Stimulated activated CD4-positive, alpha-beta T cell treated with anti-CD3 and anti-CD28 coated beads, TNF-alpha, amount 100 ng/mL, for 4 hours (primary cell): Measurements from ENCODE around the gene ZCCHC14.
A peak's percentile ranks its signal among the peaks of the same experiment; 100 is the strongest.
"Not testable (repeated sequence)": the region's sequence is repeated elsewhere in the genome, so short reads cannot be mapped to it uniquely, and the experiment has no call there.

Experiments
- DNase-seq, 3 experiments: peaks; one replicate each; pipeline ENCODE4 v3.0.0-alpha.2; 2020; ENCODE audit warnings: low read depth in 3 of 3

Gene ZCCHC14

GRCh38 chr16:87383505-87384161 lies 109.2 kb downstream of the ZCCHC14 start, which contains the start of gene FBXO31:
FBXO31 (minus strand) TSS chr16:87383776; CDS start chr16:87383744, 32 bp downstream.
- DNase-seq: peak; percentile 86 to 91 (median 86)

DNA sequence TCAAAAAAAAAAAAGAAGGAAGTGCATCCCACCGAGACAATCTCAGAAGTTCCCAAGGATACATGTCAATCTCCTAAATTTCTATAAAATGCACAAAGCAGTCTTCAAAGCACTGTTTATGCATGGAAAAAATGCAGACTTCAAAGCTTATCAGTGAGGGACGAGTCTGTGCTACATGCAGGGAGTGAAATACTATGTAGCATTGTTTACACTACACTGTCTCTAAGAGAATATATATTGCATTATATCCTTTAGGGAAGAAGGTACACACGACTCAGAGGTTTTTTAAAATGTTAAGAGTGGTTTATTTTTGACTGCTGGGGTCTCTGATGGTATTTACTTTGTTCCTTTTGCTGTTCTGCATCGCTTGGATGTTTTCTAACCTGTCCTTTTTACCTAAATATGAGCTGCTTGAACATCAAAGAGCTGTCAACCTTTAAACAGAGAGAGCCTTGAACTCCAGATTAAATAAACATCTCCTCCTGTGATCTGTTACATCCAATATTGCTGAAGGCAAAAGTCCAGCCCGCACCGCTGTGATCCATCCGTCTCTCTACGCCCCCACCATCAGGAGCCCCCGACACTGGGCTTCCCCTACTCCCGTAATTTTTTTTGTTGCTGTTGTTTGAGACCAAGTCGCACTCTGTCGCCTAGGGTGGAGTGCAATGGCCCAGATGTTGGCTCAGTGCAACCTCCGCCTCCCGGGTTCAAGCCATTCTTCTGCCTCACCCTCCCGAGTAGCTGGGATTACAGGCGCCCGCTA lies 110.6 kb downstream of the ZCCHC14 start:
- no peak for DNase-seq

DNA sequence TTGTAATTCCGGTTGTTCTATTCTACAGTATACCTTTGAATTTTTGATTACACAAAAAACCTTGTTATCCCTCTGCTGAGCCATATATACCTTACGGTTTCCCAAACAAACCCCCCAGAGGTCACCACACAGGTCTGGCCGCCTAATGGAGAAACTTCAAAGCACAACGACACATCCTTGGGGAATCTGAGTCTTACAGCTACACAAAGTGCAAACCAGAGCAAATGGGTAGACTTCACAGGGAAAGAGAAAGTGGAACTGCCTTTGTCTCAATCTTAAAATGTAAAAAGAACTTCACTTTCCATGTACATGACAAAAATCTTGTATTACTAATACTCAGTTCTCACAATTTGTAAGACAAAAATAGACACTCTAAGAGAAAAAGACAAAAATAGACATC lies 111.9 kb downstream of the ZCCHC14 start:
- no peak for DNase-seq

DNA sequence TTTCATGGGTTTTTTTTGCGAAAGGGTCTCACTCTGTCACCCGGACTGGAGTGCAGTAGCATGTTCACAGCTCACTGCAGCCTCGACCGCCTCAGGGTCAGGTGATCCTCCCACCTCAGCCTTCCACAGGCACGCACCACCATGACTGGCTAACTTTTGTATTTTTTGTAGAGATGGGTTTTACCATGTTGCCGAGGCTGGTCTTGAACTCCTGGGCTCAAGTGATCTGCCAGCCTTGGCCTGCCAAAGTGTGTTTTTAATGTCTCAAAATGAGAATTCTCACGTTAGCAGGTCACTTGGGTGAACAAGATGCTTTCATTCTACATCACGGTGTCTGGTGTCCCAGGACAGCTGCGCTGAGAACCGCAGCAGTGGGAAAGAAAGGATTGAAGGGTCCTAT lies 112.4 kb downstream of the ZCCHC14 start:
- no peak for DNase-seq

DNA sequence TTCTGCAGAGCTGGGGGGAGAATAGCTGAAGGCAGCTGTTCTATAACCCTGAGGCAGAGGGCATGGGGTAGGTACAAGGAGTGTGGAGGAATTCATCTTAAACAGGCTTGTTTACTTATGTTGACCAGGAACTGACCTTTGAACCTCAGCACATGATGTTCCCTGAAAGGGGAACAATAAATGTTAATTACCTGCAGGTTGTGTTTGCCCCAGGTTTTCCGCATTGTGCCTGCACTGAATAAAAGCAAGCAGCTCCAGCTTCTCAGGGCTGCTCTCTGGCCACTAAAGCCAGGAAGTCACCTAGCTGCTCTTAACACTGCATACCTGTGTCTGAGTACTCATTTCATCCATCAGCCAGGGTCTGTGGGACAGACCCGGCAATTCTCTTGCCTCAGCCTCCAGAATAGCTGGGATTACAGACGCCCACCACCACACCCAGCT lies 113.5 kb downstream of the ZCCHC14 start:
- DNase-seq: not testable (repeated sequence)

DNA sequence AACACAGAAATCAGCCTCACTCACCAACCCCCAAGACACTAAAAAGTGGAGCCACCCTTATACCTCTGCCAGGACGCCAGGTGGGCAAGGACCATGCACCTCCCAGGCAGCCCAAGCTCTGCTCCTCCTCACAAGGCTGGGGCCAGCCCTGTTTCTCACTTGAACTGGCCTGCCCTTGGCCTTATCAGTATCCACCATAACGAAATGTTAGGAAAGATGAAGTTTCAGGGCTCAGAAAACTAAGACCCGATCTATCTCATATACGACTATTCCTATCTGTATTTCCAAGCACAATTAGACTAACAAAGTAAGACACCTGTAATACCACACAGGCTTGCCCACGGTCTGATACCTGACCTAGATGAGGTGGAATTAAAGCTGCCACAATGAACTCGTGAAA lies 116.2 kb downstream of the ZCCHC14 start:
- no peak for DNase-seq

- no peak for DNase-seq
These were observed 117.2 kb downstream of the ZCCHC14 start for GRCh38 chr16:87375426-87376135.

DNA sequence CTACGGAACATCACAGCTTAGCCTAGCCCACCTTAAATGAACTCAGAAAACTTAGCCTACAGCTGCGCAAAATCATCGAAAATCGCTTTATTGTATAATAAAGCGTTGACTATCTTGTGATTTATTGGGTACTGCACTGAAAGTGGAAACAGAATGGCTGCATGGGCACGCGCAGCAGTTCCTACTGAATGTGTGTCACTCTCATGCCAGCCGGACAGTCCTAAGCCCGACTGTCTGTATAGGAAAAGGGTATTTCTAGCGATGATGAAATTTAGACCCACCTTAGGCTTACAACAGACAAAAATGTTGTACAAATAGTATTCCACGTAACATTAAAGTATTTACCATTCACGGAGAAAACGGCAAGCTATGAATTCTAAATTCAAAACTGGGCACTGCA lies 118.5 kb downstream of the ZCCHC14 start:
- DNase-seq: no peak

- DNase-seq: no peak
These were observed 120.5 kb downstream of the ZCCHC14 start for GRCh38 chr16:87372305-87372704.

DNA sequence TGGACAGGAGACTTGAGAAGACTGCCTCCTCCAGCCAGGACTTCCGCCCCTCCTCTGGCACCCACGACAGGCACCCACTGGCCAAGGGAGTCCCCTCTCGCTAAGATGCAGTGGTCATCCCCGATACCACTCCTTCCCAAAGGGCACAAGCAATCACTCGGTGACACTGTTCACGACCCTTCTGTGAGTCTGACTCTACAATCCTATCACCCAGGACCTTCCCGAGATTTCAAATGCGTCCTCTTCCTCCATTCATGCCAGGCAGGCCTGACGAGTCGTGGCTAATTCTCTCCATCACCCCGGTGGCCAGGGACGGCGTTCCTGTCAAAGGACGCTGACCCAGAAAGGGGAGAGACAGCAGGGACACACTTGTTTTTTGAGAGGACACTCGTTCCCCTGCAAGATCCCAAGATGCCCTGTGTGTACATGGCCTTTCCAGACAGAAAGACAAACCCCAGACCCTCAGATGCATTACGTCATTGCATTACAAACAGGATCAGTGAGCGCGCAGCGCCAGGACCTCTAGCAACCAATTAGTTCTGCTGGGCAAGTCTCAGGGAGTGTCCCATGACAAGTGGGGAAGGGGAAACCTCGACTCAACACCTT lies 121.5 kb downstream of the ZCCHC14 start:
- DNase-seq: no peak

DNA sequence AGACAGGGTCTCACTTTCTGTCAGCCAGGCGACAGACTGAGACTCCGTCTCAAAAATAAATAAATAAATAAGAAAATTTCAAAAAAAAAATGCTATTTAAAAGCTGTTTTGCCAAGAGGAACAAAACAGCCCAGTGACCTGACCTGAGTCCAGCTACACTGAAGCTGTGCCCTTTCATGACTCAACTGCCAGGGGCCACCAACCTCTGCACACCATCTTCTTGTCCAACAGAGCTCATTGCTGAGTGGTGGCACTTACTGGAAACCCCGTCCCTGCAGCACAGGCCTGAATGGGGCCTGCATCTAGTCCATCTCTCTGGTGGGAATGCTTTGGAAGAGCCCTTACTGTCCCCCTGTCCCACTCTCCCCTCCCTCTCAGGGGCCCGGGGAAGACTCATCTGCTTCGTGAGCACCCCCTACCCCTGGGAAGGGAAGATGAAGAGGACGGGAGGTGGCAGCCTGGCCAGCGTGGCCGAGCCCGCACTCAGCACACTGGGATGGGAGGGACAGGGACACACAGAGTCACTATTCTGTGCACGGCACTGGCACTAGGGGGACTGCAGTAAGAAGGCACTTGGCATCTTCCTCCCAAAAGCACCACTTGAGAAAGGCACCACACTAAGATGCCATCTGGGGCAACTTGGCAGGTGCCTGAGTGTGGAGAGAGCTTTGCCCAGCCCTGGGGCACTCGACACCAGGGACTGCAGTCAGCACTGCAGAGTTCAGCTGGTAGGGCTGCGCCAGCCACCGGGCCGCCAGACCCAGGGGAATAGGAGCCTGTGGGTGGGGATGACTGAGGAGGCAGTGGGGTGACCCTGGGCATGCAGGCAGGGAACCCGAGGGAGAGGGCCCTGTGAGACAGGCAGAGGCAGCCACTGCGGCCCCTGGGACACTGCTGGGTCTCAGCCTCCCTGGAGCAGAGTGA lies 122.8 kb downstream of the ZCCHC14 start:
- DNase-seq: no peak

- no peak for DNase-seq
These were observed 123.6 kb downstream of the ZCCHC14 start for GRCh38 chr16:87369117-87369765.

GRCh38 chr16:87368029-87368770 lies 124.6 kb downstream of the ZCCHC14 start:
- no peak for DNase-seq

GRCh38 chr16:87367529-87367928 lies 125.3 kb downstream of the ZCCHC14 start:
- DNase-seq: no peak

GRCh38 chr16:87366930-87367329 lies 125.9 kb downstream of the ZCCHC14 start:
- DNase-seq: no peak

DNA sequence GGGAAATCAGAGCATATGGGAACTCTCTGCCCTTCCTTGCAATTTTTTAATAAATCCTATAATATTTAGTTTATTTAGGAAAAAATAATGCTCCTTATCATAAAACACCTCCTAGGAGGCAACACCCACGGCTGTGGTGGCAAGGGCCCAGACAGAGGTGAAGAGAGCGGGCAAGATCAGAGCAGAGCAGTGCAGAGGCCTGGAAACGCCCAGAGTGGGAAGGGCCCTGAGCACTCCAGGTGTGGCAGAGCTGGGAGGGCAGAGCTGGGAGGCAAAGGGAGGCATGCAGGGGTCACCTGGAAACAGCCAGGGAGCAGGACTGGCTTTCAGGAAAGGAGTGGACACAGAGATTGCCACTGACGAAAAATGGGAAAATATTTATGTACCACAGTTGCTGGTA lies 126.5 kb downstream of the ZCCHC14 start:
- DNase-seq: no peak

DNA sequence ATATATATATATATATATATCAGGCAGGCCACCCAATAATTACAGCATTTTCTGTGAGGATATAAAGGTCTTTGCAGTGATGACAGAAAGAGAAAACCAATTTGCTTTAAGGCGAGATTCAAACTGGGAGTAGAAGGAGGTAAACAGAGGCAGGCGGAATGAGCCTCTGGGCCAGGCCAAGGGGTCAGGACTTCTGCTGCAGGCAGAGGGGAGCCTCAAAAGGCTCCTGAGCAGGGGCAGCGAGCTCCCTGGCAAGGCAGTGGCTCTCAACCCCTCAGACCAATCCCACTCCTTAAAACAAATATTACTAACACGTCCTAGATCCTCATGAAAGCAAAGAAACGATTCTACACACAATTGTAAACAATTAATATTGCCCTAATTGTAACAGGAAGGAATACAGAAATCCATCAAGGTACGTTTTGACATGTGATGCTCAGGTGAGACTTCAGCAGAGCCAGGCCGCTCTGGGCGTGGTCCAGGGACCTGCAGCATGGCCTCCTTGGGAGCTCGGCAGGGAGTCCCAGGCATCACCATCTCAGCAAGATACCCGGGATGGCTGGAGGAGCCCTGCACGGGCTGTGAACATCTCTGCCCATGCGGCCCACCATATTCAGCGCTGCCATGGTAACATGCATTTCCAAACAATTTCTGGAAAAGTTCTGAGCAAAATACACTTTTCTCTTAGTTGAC lies 127.7 kb downstream of the ZCCHC14 start:
- no peak for DNase-seq

GRCh38 chr16:87363771-87364455 lies 128.9 kb downstream of the ZCCHC14 start:
- no peak for DNase-seq
